GM12878 (cell line): ENCODE measurements around the gene PAX5. TPM values are rescaled to one million over a fixed set of nuclear protein-coding genes. Genes with fewer than 3 reads are reported as not detected.

Experiments
- ATAC-seq: fragments of 200-7000 bp; cut with Tn5 transposase; 3 replicates; pipeline ENCODE4 v1.9.1; 2020; ENCODE audit warnings: mild to moderate bottlenecking, moderate library complexity
- BruUV-seq: library from RNA; stranded (reverse); fragments of 400-500 nt; replicated peaks from 2 replicates; lab custom pipeline; 2021; lab: Mats Ljungman, UMichigan
- CTCF ChIA-PET: fragments of 300-600 bp; sonication (Branson Sonifier 250); formaldehyde crosslinking; extraction: SDS; loops from one replicate; lab custom pipeline; 2021; ENCODE audit warnings: inconsistent platforms; lab: Yijun Ruan, JAX
- POLR2A ChIA-PET: fragments of 350-600 bp; formaldehyde crosslinking; extraction: SDS; loops from one replicate; lab custom pipeline; 2021; ENCODE audit warnings: inconsistent platforms; lab: Charles Lee
- RAD21 ChIA-PET: fragments of 300-600 bp; sonication (Branson Sonifier 250); formaldehyde crosslinking; loops from one replicate; lab custom pipeline; 2023; ENCODE audit warnings: antibody characterized with exemption; ENCODE audit not compliant: unreplicated experiment; lab: Charles Lee
- SMC1A ChIA-PET: fragments of 300-600 bp; sonication (Branson Sonifier 250); formaldehyde crosslinking; loops from one replicate; lab custom pipeline; 2023; ENCODE audit not compliant: unreplicated experiment, uncharacterized antibody; lab: Charles Lee
- DNase-seq: peaks from one replicate; pipeline ENCODE4 v3.0.0-alpha.2; 2011; ENCODE audit warnings: low read depth, low spot score
- FAIRE-seq: peaks from 3 replicates; lab custom pipeline; 2011; peaks lifted over from hg19 to GRCh38; lab: Jason Lieb, UNC
- H2AFZ ChIP-seq: 2 replicates; pipeline ENCODE4 v1.6.0; 2011; ENCODE audit warnings: low read depth, low read length, control low read depth; ENCODE audit not compliant: control insufficient read depth
- H3K27ac ChIP-seq: 2 replicates; pipeline ENCODE4 v1.5.1; 2011; ENCODE audit warnings: control low read depth; ENCODE audit not compliant: control insufficient read depth, insufficient read depth
- H3K27me3 ChIP-seq, 2 experiments: replicated peaks in 1 of 2; 2 replicates each; pipeline versions ENCODE4 v1.6.0 to v1.6.1; 2011; ENCODE audit warnings: low read length in 1 of 2; ENCODE audit not compliant: control insufficient read depth in 2 of 2, insufficient read depth in 2 of 2
- H3K36me3 ChIP-seq, 2 experiments: 2 replicates each; pipeline ENCODE4 v1.5.1; 2011; ENCODE audit warnings: low read length in 1 of 2; ENCODE audit not compliant: control insufficient read depth in 2 of 2, insufficient read depth in 2 of 2
- H3K4me1 ChIP-seq: 2 replicates; pipeline ENCODE4 v1.6.1; 2011; ENCODE audit warnings: mild to moderate bottlenecking, low read length, moderate library complexity, mixed read lengths; ENCODE audit not compliant: control insufficient read depth, insufficient read depth
- H3K4me2 ChIP-seq: 2 replicates; pipeline ENCODE4 v1.6.0; 2011; ENCODE audit warnings: control low read depth; ENCODE audit not compliant: control insufficient read depth, insufficient read depth
- H3K4me3 ChIP-seq: fragments of 200-600 bp; sonication (generic); 2 replicates; pipeline ENCODE4 v1.5.1; 2016
- H3K79me2 ChIP-seq: 2 replicates; pipeline ENCODE4 v1.6.0; 2011; ENCODE audit warnings: low read length; ENCODE audit not compliant: control insufficient read depth, insufficient read depth
- H3K9ac ChIP-seq: 2 replicates; pipeline ENCODE4 v1.8.0; 2011; ENCODE audit warnings: low read length, control low read depth, mixed read lengths; ENCODE audit not compliant: control insufficient read depth, insufficient read depth
- H3K9me3 ChIP-seq: replicated peaks from 3 replicates; pipeline ENCODE4 v1.5.1; 2011; ENCODE audit warnings: mild to moderate bottlenecking, low read length; ENCODE audit not compliant: control insufficient read depth, insufficient read depth
- H4K20me1 ChIP-seq: 2 replicates; pipeline ENCODE4 v1.6.0; 2011; ENCODE audit not compliant: control insufficient read depth, insufficient read depth
- DPF2 ChIP-seq: fragments of 450-650 bp; IDR thresholded peaks from 2 replicates; pipeline ENCODE4 v1.6.1; 2017; ENCODE audit warnings: mild to moderate bottlenecking
- HDGF ChIP-seq: fragments of 450-650 bp; IDR thresholded peaks from 2 replicates; pipeline ENCODE4 v1.6.1; 2016; ENCODE audit warnings: antibody characterized with exemption
- LARP7 ChIP-seq: fragments of 450-650 bp; IDR thresholded peaks from 2 replicates; pipeline ENCODE4 v1.6.1; 2017; ENCODE audit warnings: mild to moderate bottlenecking
- NFXL1 ChIP-seq: fragments of 450-650 bp; IDR thresholded peaks from 2 replicates; pipeline ENCODE4 v1.6.1; 2017; ENCODE audit warnings: antibody characterized with exemption, mild to moderate bottlenecking, borderline replicate concordance
- NFYA ChIP-seq: IDR thresholded peaks from 2 replicates; pipeline ENCODE4 v1.6.1; 2011; ENCODE audit warnings: low read depth, mild to moderate bottlenecking, low read length, improper control_type of control experiment, borderline replicate concordance
- NRF1 ChIP-seq: conservative IDR thresholded peaks from 2 replicates; pipeline ENCODE4 v1.6.1; 2011; ENCODE audit warnings: mild to moderate bottlenecking, low read depth, low read length, improper control_type of control experiment
- POLR2A ChIP-seq: IDR thresholded peaks from 2 replicates; pipeline ENCODE4 v1.6.1; 2011; ENCODE audit warnings: low read depth, mild to moderate bottlenecking, low read length
- RAD51 ChIP-seq: fragments of 450-650 bp; IDR thresholded peaks from 2 replicates; pipeline ENCODE4 v1.6.1; 2016; ENCODE audit warnings: moderate library complexity, mild to moderate bottlenecking, inconsistent platforms
- TBL1XR1 ChIP-seq: IDR thresholded peaks from 2 replicates; pipeline ENCODE4 v1.6.1; 2012; ENCODE audit warnings: low read depth, low read length, improper control_type of control experiment
- WGBS: methylation state at CpG from one replicate; pipeline ENCODE4 v1.1.6; 2016; ENCODE audit warnings: low lambda C conversion rate; ENCODE audit not compliant: insufficient replicate concordance, insufficient coverage; ENCODE audit errors: missing lambda C conversion rate; 5-methylcytosine and 5-hydroxymethylcytosine counted together
- in situ Hi-C: fragments of 300-500 bp; cut with MboI; formaldehyde crosslinking; loops from 9 replicates; pipeline ENCODE4 v1.14.3; 2018; ENCODE audit warnings: mixed read lengths
- intact Hi-C: fragments of 100-400 bp; cut with micrococcal nuclease; formaldehyde crosslinking; loops from one replicate; pipeline ENCODE4 v1.14.2; 2022; ENCODE audit not compliant: unreplicated experiment
- polyA plus RNA-seq, 11 experiments: library from polyadenylated mRNA; depleted of rRNA in 4 of 11; unstranded in 6 of 11; stranded (reverse) in 5 of 11; fragments of >200 nt; fragmentation: Nextera tagmentation in 4 of 11; fragmentation: Illumina TruSeq in 1 of 11; extraction: Ambion mirVana in 4 of 11; extraction: Trizol in 1 of 11; gene quantifications; 1 replicate in 1 of 11; 2 replicates in 10 of 11; pipeline versions ENCODE4 v1.2.1 to v1.2.3, GENCODE V29; 2011 to 2016; ENCODE audit warnings: inconsistent platforms in 2 of 11, missing spikeins in 2 of 11, low read depth in 1 of 11
- total RNA-seq, 4 experiments: library from RNA; depleted of rRNA in 3 of 4; stranded (reverse); fragments of >200 nt in 3 of 4; fragmentation: Illumina TruSeq in 1 of 4; extraction: Trizol in 1 of 4; gene quantifications; 2 replicates each; pipeline versions ENCODE4 v1.2.1 to v1.2.3, GENCODE V29; 2013 to 2021
- TF ChIP-seq, protein P1 (sequence below): IDR thresholded peaks from 2 replicates; pipeline ENCODE4 v1.6.1; 2011; ENCODE audit warnings: mild to moderate bottlenecking, low read depth, low read length, moderate library complexity; ENCODE audit not compliant: insufficient replicate concordance
- TF ChIP-seq, protein P2 (sequence below): fragments of 450-650 bp; conservative IDR thresholded peaks from 2 replicates; pipeline ENCODE4 v1.6.1; 2017; ENCODE audit warnings: mild to moderate bottlenecking, moderate library complexity

PAX5 gene
- total and polyA plus RNA-seq, 10 of the 15 experiments (the other 5 are each of a cell fraction or from before 2014, with no cell fraction given): 2.2 to 123 (median 31.9) TPM

DNA sequence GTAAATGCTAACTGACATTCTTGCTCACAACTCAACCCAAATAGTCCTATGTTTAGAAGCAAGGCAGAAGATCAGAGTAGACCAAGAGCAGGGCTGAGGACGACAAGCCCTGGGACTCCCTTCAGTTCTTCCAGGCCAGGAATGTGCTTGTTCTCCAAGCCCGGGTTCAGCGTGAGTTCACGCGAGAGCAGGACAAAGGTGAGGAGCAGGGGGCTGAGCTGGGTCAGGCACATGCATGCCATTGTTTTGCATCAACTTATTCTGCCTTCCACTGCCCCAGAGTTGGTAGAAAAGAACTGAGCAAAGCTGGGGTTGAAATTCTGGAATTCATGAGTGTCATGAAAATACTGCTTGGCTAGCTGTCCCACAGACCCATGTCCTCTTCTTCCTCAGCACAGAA is 206.5 kb downstream of the PAX5 start (continued):
- no peak for TF ChIP-seq NFXL1
- TF ChIP-seq, all 136 proteins: peak for 0

DNA sequence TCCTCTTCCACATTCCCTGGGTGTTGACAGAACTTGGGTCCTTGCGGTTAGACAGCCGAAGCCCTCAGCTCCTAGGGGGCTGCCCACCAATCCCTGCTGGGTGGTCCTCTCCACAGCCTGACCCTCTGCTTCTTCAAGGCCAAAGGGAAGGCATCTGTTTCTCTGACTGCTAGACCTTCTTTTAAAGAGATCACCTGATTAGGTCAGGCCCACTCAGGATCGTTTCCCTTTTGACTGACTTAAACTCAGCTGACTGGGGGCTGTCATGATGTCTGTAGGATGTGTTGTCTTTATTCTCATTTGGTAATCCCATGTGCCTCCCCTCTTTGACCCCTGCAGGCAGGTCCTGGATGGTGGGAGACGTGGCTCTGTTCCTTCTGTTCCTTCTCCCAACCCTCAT is 207.5 kb downstream of the PAX5 start:
- 34% methylated on average over 4 of the region's 4 CpGs for WGBS
- H3K4me2 ChIP-seq: no peak overlapping the region
- H3K27me3 ChIP-seq: peaks cover 0 to 2% of the 10 kb centered on the region in 2 experiments; a peak in 1 of 4 replicates
- ChIA-PET SMC1A (interaction anchor here (1.6 kb wide), 1 partner anchor 27 kb away, joined by 3 read pairs; no protein-coding TSS in a partner anchor), RAD21 (no interaction called here), POLR2A (no interaction called here), CTCF (no interaction called here)
- ATAC-seq: no peak
- FAIRE-seq: no peak
- H3K9ac ChIP-seq: no peak overlapping the region
- H3K4me3 ChIP-seq: no peak overlapping the region
- no peak overlapping the region for H3K27ac ChIP-seq
- in situ Hi-C loops: no loop called here
- H4K20me1 ChIP-seq: no peaks in the 10 kb centered on the region
- no peak overlapping the region for H2AFZ ChIP-seq
- no peaks in the 10 kb centered on the region for H3K9me3 ChIP-seq
- DNase-seq: no peak
- TF ChIP-seq POLR2A: no peak
- TF ChIP-seq NRF1: no peak
- TF ChIP-seq, protein P1, sequence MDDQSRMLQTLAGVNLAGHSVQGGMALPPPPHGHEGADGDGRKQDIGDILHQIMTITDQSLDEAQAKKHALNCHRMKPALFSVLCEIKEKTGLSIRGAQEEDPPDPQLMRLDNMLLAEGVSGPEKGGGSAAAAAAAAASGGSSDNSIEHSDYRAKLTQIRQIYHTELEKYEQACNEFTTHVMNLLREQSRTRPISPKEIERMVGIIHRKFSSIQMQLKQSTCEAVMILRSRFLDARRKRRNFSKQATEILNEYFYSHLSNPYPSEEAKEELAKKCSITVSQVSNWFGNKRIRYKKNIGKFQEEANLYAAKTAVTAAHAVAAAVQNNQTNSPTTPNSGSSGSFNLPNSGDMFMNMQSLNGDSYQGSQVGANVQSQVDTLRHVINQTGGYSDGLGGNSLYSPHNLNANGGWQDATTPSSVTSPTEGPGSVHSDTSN: no peak
- TF ChIP-seq TBL1XR1: no peak
- no peak for TF ChIP-seq HDGF
- TF ChIP-seq LARP7: no peak
- TF ChIP-seq RAD51: no peak
- no peak for TF ChIP-seq NFYA
- TF ChIP-seq, protein P2, sequence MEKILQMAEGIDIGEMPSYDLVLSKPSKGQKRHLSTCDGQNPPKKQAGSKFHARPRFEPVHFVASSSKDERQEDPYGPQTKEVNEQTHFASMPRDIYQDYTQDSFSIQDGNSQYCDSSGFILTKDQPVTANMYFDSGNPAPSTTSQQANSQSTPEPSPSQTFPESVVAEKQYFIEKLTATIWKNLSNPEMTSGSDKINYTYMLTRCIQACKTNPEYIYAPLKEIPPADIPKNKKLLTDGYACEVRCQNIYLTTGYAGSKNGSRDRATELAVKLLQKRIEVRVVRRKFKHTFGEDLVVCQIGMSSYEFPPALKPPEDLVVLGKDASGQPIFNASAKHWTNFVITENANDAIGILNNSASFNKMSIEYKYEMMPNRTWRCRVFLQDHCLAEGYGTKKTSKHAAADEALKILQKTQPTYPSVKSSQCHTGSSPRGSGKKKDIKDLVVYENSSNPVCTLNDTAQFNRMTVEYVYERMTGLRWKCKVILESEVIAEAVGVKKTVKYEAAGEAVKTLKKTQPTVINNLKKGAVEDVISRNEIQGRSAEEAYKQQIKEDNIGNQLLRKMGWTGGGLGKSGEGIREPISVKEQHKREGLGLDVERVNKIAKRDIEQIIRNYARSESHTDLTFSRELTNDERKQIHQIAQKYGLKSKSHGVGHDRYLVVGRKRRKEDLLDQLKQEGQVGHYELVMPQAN: no peak
- no peak for TF ChIP-seq DPF2
- H3K4me1 ChIP-seq: no peaks in the 10 kb centered on the region; the same call in 1 of the 2 replicates
- no TSS peak for BruUV-seq
- intact Hi-C loops: no loop called here
- no peaks in the 10 kb centered on the region for H3K79me2 ChIP-seq
- no peaks in the 10 kb centered on the region for H3K36me3 ChIP-seq
